HG03039 (cell line): ENCODE data around the gene TNS1.

Experiments
- ATAC-seq: cut with Tn5 transposase; IDR thresholded peaks from one replicate; pipeline ENCODE4 v1.9.1; 2021; ENCODE audit warnings: mild to moderate bottlenecking, moderate library complexity; ENCODE audit not compliant: unreplicated experiment

Gene TNS1

DNA sequence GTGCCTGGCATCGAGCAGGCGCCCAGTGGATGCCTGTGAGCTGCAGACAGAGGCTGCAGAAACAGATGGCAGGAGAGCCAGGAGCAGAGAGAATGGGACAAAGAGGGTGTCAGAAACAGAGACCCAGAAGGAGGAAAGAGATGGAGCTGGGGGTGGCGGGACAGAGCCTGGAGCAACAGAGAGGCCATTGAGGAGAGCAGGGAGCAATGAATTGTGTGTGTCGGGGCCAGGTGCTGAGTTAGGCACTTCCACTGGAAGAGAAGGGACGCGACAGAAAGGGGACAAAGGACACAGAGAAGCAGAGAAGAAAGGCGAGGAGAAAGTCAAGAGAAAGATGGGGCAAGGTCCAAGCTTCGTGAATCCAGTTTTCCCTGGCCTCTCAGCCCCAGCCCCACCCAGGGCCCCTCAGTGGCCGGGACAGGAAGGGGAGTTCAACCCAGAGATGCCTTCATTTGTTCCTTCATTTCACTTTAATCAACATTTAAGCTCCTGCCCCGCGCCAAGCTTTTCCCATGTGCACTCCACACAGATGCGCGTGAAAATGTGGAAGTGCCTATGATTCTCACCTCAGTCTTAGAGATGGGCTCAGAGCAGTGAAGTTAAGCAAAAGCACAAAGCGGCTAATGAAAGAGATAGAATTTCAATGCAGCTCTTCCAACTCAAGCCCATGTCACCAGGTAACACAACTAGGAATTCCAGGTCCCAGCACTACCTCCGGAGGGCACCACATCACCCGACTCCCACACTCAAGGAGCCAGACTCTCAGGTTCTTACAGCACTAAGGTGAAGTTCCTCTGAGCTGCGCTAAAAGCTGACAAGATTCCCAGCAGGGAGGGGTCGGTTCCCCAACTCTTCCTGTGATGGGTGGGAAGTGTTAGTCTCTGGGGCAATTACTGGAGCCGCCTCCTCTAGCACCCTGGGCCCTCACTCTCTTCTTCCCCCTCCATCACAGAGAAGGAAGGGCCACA, 55.1 kb downstream of the TNS1 start:
- no peak for ATAC-seq

GRCh38 chr2:217946051-217946450, 56.7 kb downstream of the TNS1 start:
- no peak for ATAC-seq

DNA sequence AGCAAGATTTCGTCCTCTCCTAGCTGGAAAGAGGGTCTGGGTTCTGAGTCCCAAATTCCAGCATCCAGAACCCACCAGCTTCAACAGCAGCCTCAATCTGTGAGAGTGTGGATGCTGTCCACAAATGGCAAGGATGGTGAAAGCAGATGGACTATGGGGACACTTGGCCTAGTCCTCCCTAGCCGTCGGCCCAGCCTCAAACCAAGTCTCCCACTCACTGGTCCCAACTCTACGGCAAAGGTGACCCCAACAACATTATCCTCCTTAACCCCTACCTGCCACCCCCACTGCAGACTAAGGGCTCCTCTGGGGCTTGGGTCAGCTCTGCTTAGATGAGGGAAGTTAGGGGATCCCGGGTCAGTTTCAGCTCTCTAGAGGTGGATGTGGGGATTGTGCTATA, 57.3 kb downstream of the TNS1 start:
- ATAC-seq, result no peak

DNA sequence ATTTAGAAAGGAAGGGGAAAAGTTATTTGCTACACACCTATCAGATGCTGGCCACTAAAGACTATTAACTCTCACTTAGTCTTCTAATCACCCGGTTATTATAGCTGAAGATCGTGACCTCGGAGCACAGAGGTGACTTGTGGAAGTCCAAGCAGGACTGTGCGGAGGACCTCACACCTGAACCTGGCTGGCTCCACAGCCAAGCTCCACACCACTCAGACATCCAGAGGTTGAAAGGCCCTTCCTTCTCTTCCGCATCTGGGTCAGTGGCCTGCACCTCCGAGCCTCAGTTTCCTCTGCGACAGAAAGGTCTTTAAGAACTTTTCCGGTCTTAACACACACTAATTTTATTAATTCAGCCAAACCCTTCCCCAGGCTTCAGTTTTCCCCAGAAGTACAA, 57.9 kb downstream of the TNS1 start:
- ATAC-seq, result no peak

- ATAC-seq, result no peak
Measured at GRCh38 chr2:217944366-217944765, 58.4 kb downstream of the TNS1 start.

- ATAC-seq, result no peak
Measured at GRCh38 chr2:217943446-217944321, 59.1 kb downstream of the TNS1 start.

DNA sequence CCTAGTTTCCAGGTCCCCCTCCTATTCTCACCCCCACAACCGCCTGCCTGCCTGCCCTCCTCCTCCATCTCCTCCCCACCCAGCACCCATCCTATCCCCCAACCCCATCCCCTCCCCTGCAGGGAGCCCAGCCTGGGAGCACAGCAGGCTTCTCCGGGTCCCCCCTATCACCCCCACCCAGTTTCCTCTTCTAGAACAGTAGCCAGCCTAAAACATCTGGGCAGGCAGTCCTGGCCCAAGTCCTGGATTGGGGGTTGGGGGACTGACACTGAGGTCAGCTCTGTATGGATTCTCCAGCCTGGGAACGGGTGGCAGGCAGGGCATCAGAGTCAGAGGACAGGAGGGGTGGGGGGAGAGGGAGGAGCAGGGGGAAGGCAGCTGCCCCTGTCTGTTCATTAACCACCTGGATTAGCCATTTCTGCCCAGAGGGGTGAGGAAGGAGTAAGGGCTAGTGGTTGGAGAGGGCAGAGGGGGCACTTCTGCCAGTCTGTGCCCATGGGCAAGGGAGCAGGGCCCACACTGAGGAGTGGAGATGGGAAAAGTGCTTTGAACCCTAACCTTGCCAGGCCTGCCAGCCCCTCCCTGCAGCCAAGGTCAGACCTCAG, 60.0 kb downstream of the TNS1 start:
- no peak for ATAC-seq

GRCh38 chr2:217941886-217942728, 60.7 kb downstream of the TNS1 start:
- ATAC-seq, result no peak

- no peak for ATAC-seq
Measured at GRCh38 chr2:217941339-217941738, 61.5 kb downstream of the TNS1 start.

DNA sequence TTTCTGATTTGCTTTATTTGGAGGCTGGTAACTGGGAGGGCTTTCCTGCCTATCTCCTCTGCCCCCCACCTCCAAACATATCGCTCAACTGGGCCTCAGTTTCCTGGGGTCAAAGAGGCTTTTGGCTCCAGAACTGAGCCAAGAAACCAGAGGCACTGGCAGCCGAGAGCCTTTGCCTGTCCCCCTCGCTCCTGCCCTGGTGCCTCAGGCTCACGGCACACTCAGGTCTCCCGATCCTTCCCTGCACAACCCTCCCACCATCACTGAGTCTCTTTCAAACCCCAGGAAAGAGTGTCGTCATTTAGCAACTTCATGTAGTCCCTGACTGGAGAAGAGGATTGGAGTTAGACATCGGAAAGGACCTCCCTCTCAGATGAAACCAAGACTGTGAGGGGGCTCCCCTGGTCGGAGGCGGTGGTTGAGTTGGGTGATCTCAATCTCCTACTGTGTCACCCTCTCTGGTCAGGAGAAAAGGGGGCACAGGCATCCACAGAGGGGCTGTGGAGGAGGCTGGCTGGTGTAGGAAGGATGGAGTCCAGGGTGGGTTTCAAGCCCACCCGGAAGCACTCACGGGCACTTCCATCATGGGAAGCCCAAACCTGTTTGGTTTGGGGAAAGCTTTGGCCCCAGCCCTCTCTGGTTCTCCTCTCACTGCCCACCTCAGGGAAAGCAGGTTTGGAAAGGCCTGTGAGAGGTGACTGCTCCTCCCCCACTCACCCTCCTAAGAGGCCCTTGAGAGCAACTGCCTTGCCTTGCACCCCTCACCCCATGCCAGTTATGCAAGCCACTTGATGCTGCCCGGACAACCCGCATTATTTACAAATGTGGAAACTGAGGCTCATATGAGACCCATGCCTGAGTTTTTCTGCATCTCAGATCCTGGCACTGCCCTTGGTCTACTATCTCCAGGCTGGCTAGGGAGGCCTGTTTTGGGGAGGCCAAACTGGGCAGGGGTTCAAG, 62.3 kb downstream of the TNS1 start:
- ATAC-seq, result no peak

GRCh38 chr2:217939629-217940245, 63.1 kb downstream of the TNS1 start:
- ATAC-seq, result no peak

- no peak for ATAC-seq
Measured at GRCh38 chr2:217939220-217939619, 63.6 kb downstream of the TNS1 start.

- ATAC-seq, result no peak
Measured at GRCh38 chr2:217938036-217938435, 64.8 kb downstream of the TNS1 start.

GRCh38 chr2:217937446-217937845, 65.3 kb downstream of the TNS1 start:
- no peak for ATAC-seq

- ATAC-seq, result no peak
Measured at GRCh38 chr2:217936952-217937351, 65.8 kb downstream of the TNS1 start.

DNA sequence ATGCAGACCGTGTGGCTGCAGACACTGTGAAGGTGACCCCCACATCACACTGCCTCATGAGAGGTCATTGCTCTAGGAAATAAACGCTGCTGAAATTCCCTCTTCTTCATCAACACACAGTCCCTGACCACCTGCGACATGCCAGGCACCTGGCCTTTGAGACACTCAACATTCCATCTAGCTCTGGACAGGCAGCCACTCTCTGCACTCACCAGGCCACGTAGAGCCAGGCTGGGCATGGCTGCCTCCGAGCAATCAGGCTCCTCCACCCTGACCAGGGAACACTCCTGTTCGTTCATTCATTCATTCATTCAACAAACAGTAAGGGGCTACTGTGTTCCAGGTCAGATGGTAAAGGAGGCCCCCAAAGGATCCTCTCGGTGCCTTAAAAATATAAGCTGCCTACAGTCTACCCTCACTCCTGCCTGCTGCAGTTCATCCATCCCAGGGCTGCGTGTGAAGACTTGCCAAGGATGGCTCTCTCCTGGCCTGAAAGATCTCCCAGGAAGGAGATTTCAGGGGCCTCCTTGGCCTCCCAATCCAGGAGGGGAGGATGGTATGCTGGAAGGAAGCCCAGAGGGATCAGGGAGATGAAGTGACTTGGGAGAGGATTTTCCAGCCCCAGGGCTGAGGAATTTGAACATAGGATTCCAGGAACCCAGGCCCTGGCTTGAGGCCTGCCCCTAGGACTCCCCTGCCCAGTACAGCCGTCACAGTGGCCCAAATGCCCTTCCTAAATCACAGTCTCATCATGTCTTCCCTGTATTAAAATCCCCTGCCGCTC, 66.7 kb downstream of the TNS1 start:
- no peak for ATAC-seq

GRCh38 chr2:217935235-217935879, 67.4 kb downstream of the TNS1 start:
- ATAC-seq, result no peak
